ENCODE data around the gene ZNF208.

The ZNF208 gene

GRCh38 chr19:21915411-21915810, 95.3 kb downstream of the ZNF208 start:
- TF ChIP-seq, protein P1, sequence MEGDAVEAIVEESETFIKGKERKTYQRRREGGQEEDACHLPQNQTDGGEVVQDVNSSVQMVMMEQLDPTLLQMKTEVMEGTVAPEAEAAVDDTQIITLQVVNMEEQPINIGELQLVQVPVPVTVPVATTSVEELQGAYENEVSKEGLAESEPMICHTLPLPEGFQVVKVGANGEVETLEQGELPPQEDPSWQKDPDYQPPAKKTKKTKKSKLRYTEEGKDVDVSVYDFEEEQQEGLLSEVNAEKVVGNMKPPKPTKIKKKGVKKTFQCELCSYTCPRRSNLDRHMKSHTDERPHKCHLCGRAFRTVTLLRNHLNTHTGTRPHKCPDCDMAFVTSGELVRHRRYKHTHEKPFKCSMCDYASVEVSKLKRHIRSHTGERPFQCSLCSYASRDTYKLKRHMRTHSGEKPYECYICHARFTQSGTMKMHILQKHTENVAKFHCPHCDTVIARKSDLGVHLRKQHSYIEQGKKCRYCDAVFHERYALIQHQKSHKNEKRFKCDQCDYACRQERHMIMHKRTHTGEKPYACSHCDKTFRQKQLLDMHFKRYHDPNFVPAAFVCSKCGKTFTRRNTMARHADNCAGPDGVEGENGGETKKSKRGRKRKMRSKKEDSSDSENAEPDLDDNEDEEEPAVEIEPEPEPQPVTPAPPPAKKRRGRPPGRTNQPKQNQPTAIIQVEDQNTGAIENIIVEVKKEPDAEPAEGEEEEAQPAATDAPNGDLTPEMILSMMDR (IDR thresholded peaks at IDR 0.05; ENCODE audit: insufficient read depth, low read length, poor library complexity, severe bottlenecking): no peak
- Histone ChIP-seq H3K4me3 (replicated peaks; ENCODE audit: low read depth, low read length) (no peak overlapping the region), H3K27me3 (replicated peaks; ENCODE audit: control insufficient read depth, insufficient read depth, low read length) (no peaks in the 10 kb centered on the region)

GRCh38 chr19:21912654-21913053, 98.1 kb downstream of the ZNF208 start:
- TF ChIP-seq, protein P1 (IDR thresholded peaks at IDR 0.05; ENCODE audit: insufficient read depth, low read length, poor library complexity, severe bottlenecking): no peak
- H3K36me3 ChIP-seq (ENCODE audit: control insufficient read depth, insufficient read depth, low read length): no peaks in the 10 kb centered on the region
- no peaks in the 10 kb centered on the region for H3K27me3 ChIP-seq (replicated peaks; ENCODE audit: control insufficient read depth, insufficient read depth, low read length)
- H3K4me3 ChIP-seq (replicated peaks; ENCODE audit: low read depth, low read length): no peak overlapping the region
- no peak for DNase-seq (ENCODE audit: extremely low read depth, insufficient read length)

More at GRCh38 chr19:21915411-21915810, 95.3 kb downstream of the ZNF208 start:
- DNase-seq (ENCODE audit: extremely low read depth, insufficient read length): no peak
- H3K36me3 ChIP-seq (ENCODE audit: control insufficient read depth, insufficient read depth, low read length): no peaks in the 10 kb centered on the region

GRCh38 chr19:21910318-21910717, 100.4 kb downstream of the ZNF208 start:
- H3K36me3 ChIP-seq (ENCODE audit: control insufficient read depth, insufficient read depth, low read length): no peaks in the 10 kb centered on the region
- TF ChIP-seq, protein P1 (IDR thresholded peaks at IDR 0.05; ENCODE audit: insufficient read depth, low read length, poor library complexity, severe bottlenecking): no peak
- no peak for DNase-seq (ENCODE audit: extremely low read depth, insufficient read length)
- H3K27me3 ChIP-seq (replicated peaks; ENCODE audit: control insufficient read depth, insufficient read depth, low read length): no peaks in the 10 kb centered on the region
- H3K4me3 ChIP-seq (replicated peaks; ENCODE audit: low read depth, low read length): no peak overlapping the region

DNA sequence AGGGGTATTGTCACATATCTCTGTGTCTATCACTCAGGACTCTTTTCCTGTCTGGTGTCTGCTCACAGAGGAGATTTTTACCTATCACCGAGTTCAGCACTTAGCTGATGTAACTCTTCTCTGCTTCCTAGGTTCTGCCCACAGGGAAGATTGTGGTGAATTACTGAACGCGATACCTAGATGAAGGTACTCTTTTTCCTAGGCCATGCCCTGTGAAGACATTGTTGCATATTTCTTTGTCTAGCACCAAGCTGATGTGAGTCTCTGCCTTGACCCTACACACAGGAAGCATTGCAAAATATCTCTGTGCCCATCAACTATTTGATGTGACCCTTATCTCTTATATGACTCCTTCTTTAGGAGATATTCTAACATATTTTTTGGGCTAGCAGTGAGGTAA, 102.7 kb downstream of the ZNF208 start:
- Histone ChIP-seq H3K36me3 (ENCODE audit: control insufficient read depth, insufficient read depth, low read length) (no peaks in the 10 kb centered on the region), H3K4me3 (replicated peaks; ENCODE audit: low read depth, low read length) (no peak overlapping the region), H3K27me3 (replicated peaks; ENCODE audit: control insufficient read depth, insufficient read depth, low read length) (no peaks in the 10 kb centered on the region)
- TF ChIP-seq, protein P1 (IDR thresholded peaks at IDR 0.05; ENCODE audit: insufficient read depth, low read length, poor library complexity, severe bottlenecking): no peak
- DNase-seq (ENCODE audit: extremely low read depth, insufficient read length): no peak

DNA sequence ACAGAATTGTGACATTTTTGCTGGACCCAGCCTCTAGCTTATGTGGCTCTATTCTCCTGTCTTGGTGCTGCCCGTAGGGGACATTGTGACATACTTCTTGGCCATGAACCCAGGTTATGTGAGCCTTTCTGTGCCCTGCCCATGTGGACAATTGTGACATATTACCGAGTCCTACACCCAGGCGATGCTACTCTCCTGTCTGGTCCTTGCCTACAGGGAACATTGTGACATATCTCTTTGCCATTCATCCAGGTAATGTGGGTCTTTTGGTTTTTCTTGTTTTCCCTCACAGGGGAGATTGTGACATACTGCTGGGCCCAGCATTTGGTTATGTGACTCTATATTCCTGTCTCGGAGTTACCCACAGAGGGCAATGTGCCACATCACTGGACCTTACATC, 103.2 kb downstream of the ZNF208 start:
- no peak for DNase-seq (ENCODE audit: extremely low read depth, insufficient read length)
- H3K4me3 ChIP-seq (replicated peaks; ENCODE audit: low read depth, low read length): no peak overlapping the region
- TF ChIP-seq, protein P1 (IDR thresholded peaks at IDR 0.05; ENCODE audit: insufficient read depth, low read length, poor library complexity, severe bottlenecking): no peak
- no peaks in the 10 kb centered on the region for H3K36me3 ChIP-seq (ENCODE audit: control insufficient read depth, insufficient read depth, low read length)
- H3K27me3 ChIP-seq (replicated peaks; ENCODE audit: control insufficient read depth, insufficient read depth, low read length): no peaks in the 10 kb centered on the region

GRCh38 chr19:21902571-21902970, 108.2 kb downstream of the ZNF208 start:
- Histone ChIP-seq H3K27me3 (replicated peaks; ENCODE audit: control insufficient read depth, insufficient read depth, low read length) (no peaks in the 10 kb centered on the region), H3K36me3 (ENCODE audit: control insufficient read depth, insufficient read depth, low read length) (no peaks in the 10 kb centered on the region), H3K4me3 (replicated peaks; ENCODE audit: low read depth, low read length) (no peak overlapping the region)
- DNase-seq (ENCODE audit: extremely low read depth, insufficient read length): no peak
- TF ChIP-seq, protein P1 (IDR thresholded peaks at IDR 0.05; ENCODE audit: insufficient read depth, low read length, poor library complexity, severe bottlenecking): no peak
